Measurements from ENCODE around the gene GLI1.
"Not testable (repeated sequence)": the region's sequence is repeated elsewhere in the genome, so short reads cannot be mapped to it uniquely, and the experiment has no call there.

GLI1 gene

GRCh38 chr12:57441846-57442427 lies 17.6 kb upstream of the GLI1 start:
- DNase-seq (ENCODE audit: low read depth): no peak

DNA sequence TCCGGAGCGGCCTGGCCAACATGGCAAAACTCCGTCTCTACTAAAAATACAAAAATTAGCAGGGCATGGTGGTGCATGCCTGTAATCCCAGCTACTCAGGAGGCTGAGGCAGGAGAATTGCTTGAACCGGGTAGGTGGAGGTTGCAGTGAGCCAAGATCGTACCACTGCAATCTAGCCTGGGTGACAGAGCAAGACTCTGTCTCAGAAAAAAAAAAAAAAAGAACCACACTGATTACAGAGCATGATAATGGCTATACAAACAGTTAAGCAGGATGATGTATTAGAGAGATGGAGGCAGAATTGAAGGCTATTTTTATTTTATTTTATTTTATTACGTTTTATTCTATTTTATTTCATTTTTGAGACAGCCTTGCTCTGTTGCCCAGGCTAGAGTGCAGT lies 15.2 kb upstream of the GLI1 start:
- not testable (repeated sequence) for DNase-seq (ENCODE audit: low read depth)

GRCh38 chr12:57444744-57445143 lies 14.8 kb upstream of the GLI1 start:
- no peak for DNase-seq (ENCODE audit: low read depth)

DNA sequence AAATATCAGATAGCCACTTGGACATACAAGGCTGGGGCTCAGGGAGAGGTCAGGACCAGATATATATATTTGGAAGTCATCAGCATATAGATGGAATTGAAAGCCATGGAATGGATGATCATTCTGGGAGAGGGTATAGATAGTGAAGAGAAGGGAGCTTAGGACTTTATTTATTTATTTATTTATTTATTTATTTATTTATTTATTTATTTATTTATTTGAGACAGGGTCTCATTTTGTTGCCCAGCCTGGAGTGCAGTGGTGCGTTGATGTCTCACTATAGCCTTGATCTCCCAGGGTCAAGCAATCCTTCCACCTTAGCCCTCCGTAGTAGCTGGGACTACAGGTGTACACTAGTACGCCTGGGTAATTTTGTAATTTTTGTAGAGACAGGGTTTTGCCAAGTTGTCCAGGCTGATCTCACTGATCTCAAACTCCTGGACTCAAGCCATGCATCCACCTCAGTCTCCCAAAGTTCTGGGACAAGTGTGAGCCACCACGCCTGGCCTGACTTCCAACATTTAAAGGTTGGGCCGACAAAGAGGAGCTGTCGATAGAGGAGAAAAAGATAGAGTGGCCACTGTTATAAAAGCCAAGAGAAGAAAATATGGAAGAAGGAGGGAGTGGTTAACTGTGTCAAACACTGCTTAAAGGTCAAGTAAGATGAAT lies 13.2 kb upstream of the GLI1 start:
- no peak for DNase-seq (ENCODE audit: low read depth)

- DNase-seq (ENCODE audit: low read depth): no peak
Observed at GRCh38 chr12:57448669-57449068, 10.9 kb upstream of the GLI1 start.

DNA sequence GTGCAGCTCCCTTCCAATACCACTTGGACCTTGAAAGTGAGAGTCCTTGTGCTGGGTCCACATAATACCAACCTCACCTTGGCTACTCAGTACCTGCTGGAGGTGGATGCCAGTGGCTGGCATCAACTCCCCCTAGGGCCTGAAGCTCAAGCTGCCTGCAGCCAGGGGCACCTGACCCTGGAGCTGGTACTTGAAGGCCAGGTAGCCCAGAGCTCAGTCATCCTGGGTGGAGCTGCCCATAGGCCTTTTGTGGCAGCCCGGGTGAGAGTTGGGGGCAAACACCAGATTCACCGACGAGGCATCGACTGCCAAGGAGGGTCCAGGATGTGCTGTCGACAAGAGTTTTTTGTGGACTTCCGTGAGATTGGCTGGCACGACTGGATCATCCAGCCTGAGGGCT lies 10.2 kb upstream of the GLI1 start:
- no peak for DNase-seq (ENCODE audit: low read depth)

DNA sequence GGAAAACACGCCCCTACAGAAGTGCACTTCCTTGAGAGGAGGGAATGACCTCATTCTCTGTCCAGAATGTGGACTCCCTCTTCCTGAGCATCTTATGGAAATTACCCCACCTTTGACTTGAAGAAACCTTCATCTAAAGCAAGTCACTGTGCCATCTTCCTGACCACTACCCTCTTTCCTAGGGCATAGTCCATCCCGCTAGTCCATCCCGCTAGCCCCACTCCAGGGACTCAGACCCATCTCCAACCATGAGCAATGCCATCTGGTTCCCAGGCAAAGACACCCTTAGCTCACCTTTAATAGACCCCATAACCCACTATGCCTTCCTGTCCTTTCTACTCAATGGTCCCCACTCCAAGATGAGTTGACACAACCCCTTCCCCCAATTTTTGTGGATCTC lies 9.5 kb upstream of the GLI1 start:
- DNase-seq (ENCODE audit: low read depth): no peak

- DNase-seq (ENCODE audit: low read depth): no peak
Observed at GRCh38 chr12:57451233-57451778, 8.3 kb upstream of the GLI1 start.

- peak; percentile 65 for DNase-seq (ENCODE audit: low read depth)
Observed at GRCh38 chr12:57452181-57452936, 7.2 kb upstream of the GLI1 start.

DNA sequence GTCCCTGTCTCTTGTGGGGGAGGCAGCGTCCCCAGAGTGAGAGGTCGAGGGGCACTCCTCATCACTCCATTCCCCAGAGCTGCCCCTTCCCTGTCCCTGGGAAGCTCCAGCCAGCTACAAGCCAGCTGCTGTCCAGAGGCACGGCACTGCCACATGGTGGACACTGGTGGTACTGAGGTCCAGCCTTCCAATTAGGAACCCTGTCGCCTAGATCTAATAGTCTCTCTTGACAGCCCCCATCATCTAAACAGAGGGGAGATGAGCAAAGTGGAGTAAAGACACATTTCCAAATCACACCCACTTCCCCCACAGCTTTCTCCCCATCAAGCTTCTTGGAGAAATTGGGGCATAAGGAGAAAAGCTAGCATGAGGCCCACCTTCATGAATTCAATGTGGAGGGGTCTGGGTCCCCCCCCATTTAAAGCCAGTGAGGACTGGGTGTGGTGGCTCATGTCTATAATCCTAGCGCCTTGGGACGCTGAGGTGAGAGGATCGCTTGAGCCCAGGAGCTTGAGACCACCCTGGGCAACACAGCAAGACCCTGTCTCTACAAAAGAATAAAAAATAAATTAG lies 6.6 kb upstream of the GLI1 start:
- DNase-seq (ENCODE audit: low read depth): peak; percentile 36

DNA sequence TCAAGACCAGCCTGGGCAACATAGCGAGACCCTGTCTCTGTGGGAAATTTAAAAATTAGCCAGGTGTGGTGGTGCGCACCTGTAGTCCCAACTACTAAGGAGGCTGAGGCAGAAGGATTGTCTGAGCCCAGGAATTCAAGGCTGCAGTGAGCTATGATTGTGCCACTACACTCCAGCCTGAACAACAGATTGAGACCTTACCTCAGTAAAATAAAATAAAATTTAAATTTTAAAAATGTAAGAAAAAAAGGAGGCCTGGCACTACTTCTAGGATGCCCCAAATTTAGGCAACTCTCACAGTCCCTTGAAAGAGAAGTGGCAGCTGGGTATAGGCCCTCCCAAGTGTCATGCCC lies 5.4 kb upstream of the GLI1 start:
- no peak for DNase-seq (ENCODE audit: low read depth)

GRCh38 chr12:57454566-57455373 lies 4.8 kb upstream of the GLI1 start, which contains the start of gene INHBE:
Gene INHBE (plus strand): TSS chr12:57455307. CDS start chr12:57455537, 230 bp downstream.
- peak; percentile 52 for DNase-seq (ENCODE audit: low read depth)

- DNase-seq (ENCODE audit: low read depth): no peak
Observed at GRCh38 chr12:57455374-57456144, 4.0 kb upstream of the GLI1 start.

- no peak for DNase-seq (ENCODE audit: low read depth)
Observed at GRCh38 chr12:57456145-57456700, 3.4 kb upstream of the GLI1 start.

- no peak for DNase-seq (ENCODE audit: low read depth)
Observed at GRCh38 chr12:57456737-57457490, 2.7 kb upstream of the GLI1 start.

DNA sequence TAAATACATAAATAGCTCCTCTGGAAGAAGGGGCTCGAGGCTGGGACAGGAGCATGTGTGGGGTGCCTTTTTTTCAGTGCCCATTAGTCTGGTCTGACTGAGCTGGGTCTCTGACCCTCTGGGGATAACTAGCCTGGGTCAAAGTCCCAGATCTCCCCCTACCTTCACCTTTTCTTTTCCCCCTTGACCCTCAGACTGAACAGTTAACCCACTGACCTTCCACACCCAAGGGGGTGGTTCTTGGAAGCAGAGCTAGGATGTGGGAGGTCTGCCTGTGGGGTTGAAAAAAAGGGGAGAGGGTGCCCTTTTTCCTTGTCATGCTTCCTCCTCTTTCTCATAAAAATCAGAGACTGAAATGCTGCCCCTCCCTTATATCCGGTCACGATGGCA lies 925 bp upstream of the GLI1 start:
- no peak for DNase-seq (ENCODE audit: low read depth)

GRCh38 chr12:57459055-57459749 lies 383 bp upstream of the GLI1 start:
- peak; percentile 83 for DNase-seq (ENCODE audit: low read depth)

GRCh38 chr12:57460468-57460784 lies 841 bp downstream of the GLI1 start:
- DNase-seq (ENCODE audit: low read depth): no peak

- no peak for DNase-seq (ENCODE audit: low read depth)
Observed at GRCh38 chr12:57460841-57461275, 1.3 kb downstream of the GLI1 start.
